Colonic mucosa (tissue), 4 donors: ENCODE data around the gene FCGBP. TPM values are rescaled to one million over a fixed set of nuclear protein-coding genes. Genes with fewer than 3 reads are reported as not detected.

ENCODE experiments used
- DNase-seq: peaks from one replicate; pipeline ENCODE4 v3.0.0-alpha.2; 2020
- H3K27ac ChIP-seq: fragments of 200-600 bp; one replicate; pipeline ENCODE4 v1.8.0; 2021
- H3K27me3 ChIP-seq: fragments of 200-600 bp; one replicate; pipeline ENCODE4 v1.8.0; 2021
- H3K36me3 ChIP-seq: fragments of 200-600 bp; one replicate; pipeline ENCODE4 v1.8.0; 2021
- H3K4me1 ChIP-seq: fragments of 200-600 bp; one replicate; pipeline ENCODE4 v1.8.0; 2021; ENCODE audit warnings: mild to moderate bottlenecking
- H3K4me3 ChIP-seq: fragments of 200-600 bp; one replicate; pipeline ENCODE4 v1.8.0; 2021
- H3K9ac ChIP-seq, 2 donors: one replicate each; pipeline ENCODE4 v1.7.0; 2013; ENCODE audit warnings: control low read depth in 2 of 2, low read depth in 2 of 2, low read length in 2 of 2
- H3K9me3 ChIP-seq: fragments of 200-600 bp; one replicate; pipeline ENCODE4 v1.8.0; 2021
- CTCF ChIP-seq: fragments of 200-600 bp; IDR thresholded peaks from one replicate; pipeline ENCODE4 v1.8.0; 2022; ENCODE audit warnings: antibody characterized with exemption, mild to moderate bottlenecking
- intact Hi-C: fragments of 100-400 bp; cut with DNase I; formaldehyde crosslinking; loops from one replicate; pipeline ENCODE4 v1.14.1; 2022
- total RNA-seq, 2 donors: library from RNA; stranded (reverse); fragmentation: NEBNext Ultra II Directional in 1 of 2; extraction: Animal tissue kit (Norgen Biotek cat#: 25700) in 1 of 2; gene quantifications; one replicate each; pipeline ENCODE4 v1.2.1, GENCODE V29; 2021
- donor health status: healthy.
- donor health status: DM: no; HTN: no; CAD: no.
- donor health status: DM: no; HTN: no; CAD: no.

Gene FCGBP
- 1,000 to 10,000 TPM; 2,896 to 3,903 TPM for total RNA-seq

- peak; percentile 91 for DNase-seq
- H3K4me3 ChIP-seq = peak within 1 kb of the TSS; percentile 19
- H3K36me3 ChIP-seq = no peaks in the 10 kb centered on the region
- peak within 1 kb of the TSS; percentile 26 to 71 for H3K9ac ChIP-seq
- H3K4me1 ChIP-seq = peaks cover 8% of the 10 kb centered on the region
- TF ChIP-seq CTCF = no peak
- H3K27me3 ChIP-seq = no peaks in the 10 kb centered on the region
- intact Hi-C loops = no loop called here
- no peaks in the 10 kb centered on the region for H3K9me3 ChIP-seq
- H3K27ac ChIP-seq = peak within 1 kb of the TSS; percentile 7
These were observed at the start of gene FCGBP for GRCh38 chr19:39934584-39935363. Gene FCGBP (minus strand): TSS chr19:39934634.

- no peak overlapping the region for H3K27ac ChIP-seq
- H3K36me3 ChIP-seq = peaks cover 12% of the 10 kb centered on the region
- H3K9ac ChIP-seq = no peak overlapping the region
- no peak for TF ChIP-seq CTCF
- no peaks in the 10 kb centered on the region for H3K9me3 ChIP-seq
- no peaks in the 10 kb centered on the region for H3K27me3 ChIP-seq
- no peaks in the 10 kb centered on the region for H3K4me1 ChIP-seq
- H3K4me3 ChIP-seq = no peak overlapping the region
- intact Hi-C loops = no loop called here
- DNase-seq = no peak
These were observed 49.4 kb upstream of the FCGBP start for GRCh38 chr19:39983695-39984300.

- Histone ChIP-seq H3K9ac (no peak overlapping the region), H3K27ac (no peak overlapping the region), H3K4me3 (no peak overlapping the region), H3K27me3 (no peaks in the 10 kb centered on the region), H3K9me3 (no peaks in the 10 kb centered on the region), H3K4me1 (no peaks in the 10 kb centered on the region), H3K36me3 (peaks cover 12% of the 10 kb centered on the region)
- DNase-seq = no peak
- intact Hi-C loops = no loop called here
- no peak for TF ChIP-seq CTCF
These were observed 48.4 kb upstream of the FCGBP start for GRCh38 chr19:39982883-39983282.

GRCh38 chr19:39974377-39975155 lies 40.1 kb upstream of the FCGBP start:
- H3K4me3 ChIP-seq = no peak overlapping the region
- intact Hi-C loops = no loop called here
- no peaks in the 10 kb centered on the region for H3K27me3 ChIP-seq
- no peak overlapping the region for H3K9ac ChIP-seq
- H3K9me3 ChIP-seq = no peaks in the 10 kb centered on the region
- peaks cover 15% of the 10 kb centered on the region for H3K4me1 ChIP-seq
- no peak overlapping the region for H3K27ac ChIP-seq
- DNase-seq = peak; percentile 15
- TF ChIP-seq CTCF = no peak
- peaks cover 17% of the 10 kb centered on the region for H3K36me3 ChIP-seq

GRCh38 chr19:39971380-39972035 lies 37.1 kb upstream of the FCGBP start:
- DNase-seq = no peak
- intact Hi-C loops = no loop called here
- H3K27me3 ChIP-seq = no peaks in the 10 kb centered on the region
- H3K36me3 ChIP-seq = peaks cover 12% of the 10 kb centered on the region
- H3K9me3 ChIP-seq = no peaks in the 10 kb centered on the region
- peak overlapping the region; percentile 60 for H3K4me3 ChIP-seq
- TF ChIP-seq CTCF = no peak
- peaks cover 20% of the 10 kb centered on the region for H3K4me1 ChIP-seq
- H3K27ac ChIP-seq = peak overlapping the region; percentile 95
- peak overlapping the region; percentile 77 to 93 for H3K9ac ChIP-seq
